Stimulated activated CD8-positive, alpha-beta memory T cell treated with anti-CD3 and anti-CD28 coated beads, Interleukin-12 subunit alpha, Interleukin-12 subunit beta, amount 100 ng/mL, for 4 hours (primary cell): Measurements from ENCODE around the gene GTF2H2C_2.
"Not testable (repeated sequence)": the region's sequence is repeated elsewhere in the genome, so short reads cannot be mapped to it uniquely, and the experiment has no call there.

ENCODE experiments used
- DNase-seq: peaks from one replicate; pipeline ENCODE4 v3.0.0-alpha.2; 2020; ENCODE audit warnings: low read depth

GTF2H2C_2 gene

GRCh38 chr5:70415117-70415516 is at the start of gene GTF2H2C_2:
Gene GTF2H2C_2 (plus strand): TSS chr5:70415368.
- DNase-seq: not testable (repeated sequence)

- DNase-seq: peak; percentile 64
Measured at GRCh38 chr5:70400984-70401686, 14.0 kb upstream of the GTF2H2C_2 start.

- DNase-seq: not testable (repeated sequence)
Measured at GRCh38 chr5:70421322-70421721, 6.2 kb downstream of the GTF2H2C_2 start.

GRCh38 chr5:70423215-70423614 is 8.0 kb downstream of the GTF2H2C_2 start:
- not testable (repeated sequence) for DNase-seq

- DNase-seq: not testable (repeated sequence)
Measured at GRCh38 chr5:70438518-70438917, 23.4 kb downstream of the GTF2H2C_2 start.

GRCh38 chr5:70449565-70449964 is 34.4 kb downstream of the GTF2H2C_2 start:
- not testable (repeated sequence) for DNase-seq

- DNase-seq: not testable (repeated sequence)
Measured at GRCh38 chr5:70451249-70451984, 36.2 kb downstream of the GTF2H2C_2 start.

- DNase-seq: not testable (repeated sequence)
Measured at GRCh38 chr5:70457093-70457492, 41.9 kb downstream of the GTF2H2C_2 start.

GRCh38 chr5:70459188-70459587 is 44.0 kb downstream of the GTF2H2C_2 start:
- DNase-seq: not testable (repeated sequence)

GRCh38 chr5:70461984-70462383 is 46.8 kb downstream of the GTF2H2C_2 start:
- not testable (repeated sequence) for DNase-seq

GRCh38 chr5:70464019-70464637 is 49.0 kb downstream of the GTF2H2C_2 start:
- DNase-seq: not testable (repeated sequence)

GRCh38 chr5:70469926-70470509 is 54.9 kb downstream of the GTF2H2C_2 start:
- DNase-seq: not testable (repeated sequence)
